NCI-H774 (cell line): ENCODE results near the gene EBP.
"Not testable (repeated sequence)": the region's sequence is repeated elsewhere in the genome, so short reads cannot be mapped to it uniquely, and the experiment has no call there.

Source experiments
- DNase-seq: peaks from one replicate; lab custom pipeline; 2025; lab: John Stamatoyannopoulos, UW

The EBP gene

DNA sequence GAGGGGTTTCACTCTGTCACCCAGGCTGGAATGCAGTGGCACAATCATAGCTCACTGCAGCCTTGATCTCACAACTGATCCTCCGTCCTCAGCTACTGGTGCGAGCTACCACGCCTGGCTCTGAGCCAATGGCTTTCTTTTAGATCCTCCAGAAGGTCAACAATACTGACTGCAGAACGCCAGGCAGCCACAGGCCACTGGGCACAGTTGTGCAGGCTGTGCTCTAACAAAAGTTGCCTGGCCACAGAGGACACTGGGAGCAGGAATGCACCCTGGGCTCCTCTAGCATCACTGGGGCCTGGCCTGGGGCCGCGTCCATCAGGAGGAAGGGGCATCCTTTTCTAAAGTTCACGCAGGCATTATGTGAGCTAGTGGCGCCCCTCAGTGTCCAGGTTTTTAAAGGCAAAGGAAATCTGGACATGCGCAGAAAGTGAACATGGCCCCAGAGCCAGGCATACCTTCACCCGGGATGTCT, 27.7 kb upstream of the EBP start:
- DNase-seq = peak; percentile 15

DNA sequence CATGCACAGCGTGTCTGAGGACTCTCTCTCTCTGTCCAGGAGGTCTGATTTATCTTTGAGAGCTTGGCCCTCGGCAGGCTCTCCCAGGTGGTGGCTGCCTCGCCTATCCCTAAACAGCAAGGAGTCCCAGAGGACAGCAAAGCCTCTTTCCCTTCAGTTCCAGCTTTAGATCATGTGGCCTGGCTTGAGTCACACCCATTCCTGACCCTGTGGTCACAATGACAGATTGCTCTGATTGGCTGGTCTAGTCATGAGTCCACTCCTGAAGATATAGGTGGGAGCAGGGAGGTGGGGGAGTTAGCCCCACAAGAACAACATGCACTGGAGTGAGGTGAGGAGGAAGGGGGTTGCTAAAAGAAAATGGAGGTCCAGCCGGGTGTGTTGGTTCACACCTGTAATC, 24.9 kb upstream of the EBP start:
- no peak for DNase-seq

- DNase-seq = no peak
These were observed 23.7 kb upstream of the EBP start for GRCh38 chrX:48497871-48498270.

- no peak for DNase-seq
These were observed 23.2 kb upstream of the EBP start for GRCh38 chrX:48498374-48498809.

GRCh38 chrX:48504261-48504660, 17.3 kb upstream of the EBP start:
- no peak for DNase-seq

- DNase-seq = no peak
These were observed 16.1 kb upstream of the EBP start for GRCh38 chrX:48505481-48505880.

DNA sequence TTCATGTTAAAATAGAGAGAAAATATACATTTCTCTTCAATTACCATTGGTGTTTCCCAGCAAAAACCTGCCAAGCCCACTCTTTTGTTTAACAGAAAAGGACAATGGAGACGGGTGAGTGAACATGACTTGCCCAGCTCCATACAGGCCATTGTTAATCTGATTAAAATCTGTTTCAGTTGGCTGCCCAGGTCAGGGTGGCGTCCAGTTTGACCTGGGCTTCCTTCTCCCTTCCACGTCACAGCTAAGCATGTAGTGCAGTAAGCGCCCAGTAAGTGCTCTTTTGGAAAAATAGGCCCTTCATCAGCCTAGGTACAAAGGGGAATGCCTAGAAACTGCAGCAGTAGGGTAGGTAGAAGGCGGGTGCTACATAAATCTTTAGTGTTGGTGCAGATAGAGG, 14.4 kb upstream of the EBP start:
- DNase-seq = no peak

DNA sequence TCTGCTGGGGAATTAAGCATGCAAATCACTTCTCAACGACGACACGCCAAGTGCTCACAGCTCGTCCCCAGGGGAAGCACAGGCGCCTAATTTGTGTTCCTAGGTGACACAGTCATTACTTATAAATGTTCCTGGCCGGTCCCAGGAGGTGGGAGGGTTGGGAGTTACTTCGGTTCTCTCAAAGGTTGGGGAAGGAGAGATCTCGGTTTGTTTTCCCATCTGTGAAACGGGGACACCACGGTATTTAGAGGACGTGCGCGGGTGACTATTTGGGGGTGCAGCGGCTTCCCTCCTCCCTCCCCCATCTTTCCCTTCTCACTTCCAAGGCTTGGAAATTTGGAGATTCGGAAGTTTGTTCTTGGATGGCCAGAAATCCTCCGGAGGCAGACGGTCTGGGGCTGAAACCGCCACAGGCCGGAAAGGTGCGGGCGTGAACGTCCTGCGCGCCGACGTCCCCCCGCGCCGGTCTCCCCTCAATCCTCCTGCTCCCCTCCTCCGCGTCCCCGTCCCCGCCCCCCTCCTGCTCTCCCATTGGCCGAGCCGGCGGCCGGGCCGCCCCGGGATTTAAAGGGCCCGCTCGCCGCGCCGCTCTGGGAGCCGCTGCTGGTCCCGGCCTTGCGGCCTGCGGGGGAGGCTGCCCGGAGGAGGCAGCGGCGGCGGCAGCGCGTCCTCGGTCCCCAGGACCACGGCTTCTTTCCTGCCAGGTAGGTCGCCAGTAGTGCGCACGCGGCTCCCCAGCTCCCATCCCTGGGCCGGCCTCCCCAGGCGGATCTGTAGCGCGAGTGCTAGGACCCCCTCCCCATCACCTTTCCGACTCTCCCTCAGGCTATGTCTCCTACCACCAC, 13.0 kb upstream of the EBP start, which contains the start of gene PORCN:
PORCN (plus strand) TSS at position 593 of the 845 bp plus-strand sequence. CDS start 829 bp downstream, outside the sequence.
- peak; percentile 54 for DNase-seq

GRCh38 chrX:48509245-48509590, 12.4 kb upstream of the EBP start:
- DNase-seq = no peak

GRCh38 chrX:48509619-48510018, 12.0 kb upstream of the EBP start:
- DNase-seq = no peak

DNA sequence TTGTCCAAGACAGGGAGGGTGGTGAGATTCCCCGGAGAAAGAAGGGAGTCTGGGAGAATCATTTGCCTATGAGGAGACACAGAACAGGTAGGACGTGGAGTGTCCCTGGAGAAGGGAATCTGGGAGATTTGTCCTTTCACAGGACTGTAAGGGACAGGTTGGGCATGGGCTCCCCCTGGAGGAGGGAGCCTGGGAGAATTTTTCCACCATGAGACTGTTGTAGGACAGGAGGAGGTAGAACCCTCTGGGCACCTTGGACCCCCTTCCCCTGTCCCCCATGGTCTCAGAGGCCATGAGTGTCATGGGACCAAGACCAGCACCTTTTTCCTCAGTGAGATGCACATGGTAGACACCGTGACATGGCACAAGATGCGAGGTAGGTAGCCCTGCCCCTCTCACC, 10.0 kb upstream of the EBP start:
- no peak for DNase-seq

GRCh38 chrX:48512371-48512935, 9.2 kb upstream of the EBP start:
- no peak for DNase-seq

GRCh38 chrX:48513670-48514069, 7.9 kb upstream of the EBP start:
- no peak for DNase-seq

- DNase-seq = no peak
These were observed 7.3 kb upstream of the EBP start for GRCh38 chrX:48514126-48514806.

- no peak for DNase-seq
These were observed 6.6 kb upstream of the EBP start for GRCh38 chrX:48514868-48515460.

GRCh38 chrX:48515842-48516241, 5.8 kb upstream of the EBP start:
- DNase-seq = no peak

DNA sequence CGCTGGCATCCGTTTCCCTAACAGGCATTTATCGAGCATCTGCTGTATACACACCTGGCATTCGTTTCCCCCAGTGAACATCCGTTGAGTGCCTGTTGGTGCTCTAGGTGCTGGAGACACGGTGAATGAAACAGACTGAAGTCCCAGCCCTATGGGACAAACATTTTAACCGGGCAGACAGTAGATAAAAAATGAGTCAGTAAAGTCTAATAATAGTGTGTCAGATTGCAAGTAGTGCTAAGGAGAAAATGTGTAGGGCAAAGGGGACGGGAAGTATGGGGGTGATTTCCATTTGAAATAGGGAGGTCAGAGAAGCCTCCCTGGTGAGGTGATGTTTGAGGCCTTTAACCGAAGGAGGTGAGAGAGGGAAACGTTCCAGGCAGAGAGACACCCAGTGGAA, 5.3 kb upstream of the EBP start:
- no peak for DNase-seq

- no peak for DNase-seq
These were observed 4.6 kb upstream of the EBP start for GRCh38 chrX:48516987-48517386.

- DNase-seq = not testable (repeated sequence)
These were observed 2.1 kb upstream of the EBP start for GRCh38 chrX:48519481-48519880.

GRCh38 chrX:48520455-48520854, 1.2 kb upstream of the EBP start:
- no peak for DNase-seq

GRCh38 chrX:48520976-48521352, 644 bp upstream of the EBP start:
- DNase-seq = no peak

GRCh38 chrX:48522291-48522690, 683 bp downstream of the EBP start:
- DNase-seq = no peak

GRCh38 chrX:48523682-48524081, 2.1 kb downstream of the EBP start:
- DNase-seq = no peak
